Testis (tissue), 3 donors: ENCODE measurements around the gene GPR180. TPM values are rescaled to one million over a fixed set of nuclear protein-coding genes. Genes with fewer than 3 reads are reported as not detected.

Source experiments
- DNase-seq: peaks from one replicate; pipeline ENCODE4 v3.0.0-alpha.2; 2019
- H3K27ac ChIP-seq, 2 donors: fragments of 200-600 bp; sonication (generic); one replicate each; pipeline ENCODE4 v1.5.1; 2019
- H3K27me3 ChIP-seq: fragments of 200-600 bp; sonication (generic); one replicate; pipeline ENCODE4 v1.5.1; 2019
- H3K36me3 ChIP-seq: fragments of 200-600 bp; sonication (generic); one replicate; pipeline ENCODE4 v1.5.1; 2017; ENCODE audit warnings: low read depth; ENCODE audit errors: missing control alignments
- H3K4me1 ChIP-seq: fragments of 200-600 bp; sonication (generic); one replicate; pipeline ENCODE4 v1.5.1; 2019
- H3K4me3 ChIP-seq, 2 donors: fragments of 200-600 bp; sonication (generic); one replicate each; pipeline ENCODE4 v1.5.1; 2017 to 2019
- H3K9me3 ChIP-seq: fragments of 200-600 bp; sonication (generic); one replicate; pipeline ENCODE4 v1.5.1; 2017
- CTCF ChIP-seq, 3 experiments: fragments of 450-650 bp in 2 of 3; fragments of 200-600 bp in 1 of 3; sonication (generic) in 1 of 3; IDR thresholded peaks; one replicate each; pipeline ENCODE4 v1.5.1; 2016 to 2019; ENCODE audit warnings: antibody characterized with exemption in 3 of 3, mild to moderate bottlenecking in 2 of 3, moderate library complexity in 1 of 3
- POLR2A ChIP-seq: fragments of 450-650 bp; IDR thresholded peaks from one replicate; pipeline ENCODE4 v1.6.1; 2017; ENCODE audit warnings: antibody characterized with exemption, mild to moderate bottlenecking, moderate library complexity
- WGBS, 2 donors: methylation state at CpG; one replicate each; pipeline ENCODE4 v1.1.5; 2018; 5-methylcytosine and 5-hydroxymethylcytosine counted together
- intact Hi-C: fragments of 100-400 bp; cut with DNase I; formaldehyde crosslinking; loops from one replicate; pipeline ENCODE4 v1.15.1; 2023; ENCODE audit warnings: low total_unique reads
- polyA plus RNA-seq: library from polyadenylated mRNA; stranded (reverse); fragments of 350-450 nt; fragmentation: Illumina TruSeq; extraction: RNeasy Lipid Tissue Mini Kit (QIAGEN cat#74804); gene quantifications from one replicate; pipeline ENCODE4 v1.2.3, GENCODE V29; 2014; ENCODE audit warnings: low read depth, low replicate concordance; ENCODE audit not compliant: insufficient read depth
- total RNA-seq, 2 donors: library from RNA; depleted of rRNA; stranded (reverse); fragments of >200 nt; gene quantifications; one replicate each; pipeline ENCODE4 v1.2.3, GENCODE V29; 2016

GPR180 gene
- total and polyA plus RNA-seq, 3 donors from 2014 or later: 2.0 to 3.3 (median 2.7) TPM

DNA sequence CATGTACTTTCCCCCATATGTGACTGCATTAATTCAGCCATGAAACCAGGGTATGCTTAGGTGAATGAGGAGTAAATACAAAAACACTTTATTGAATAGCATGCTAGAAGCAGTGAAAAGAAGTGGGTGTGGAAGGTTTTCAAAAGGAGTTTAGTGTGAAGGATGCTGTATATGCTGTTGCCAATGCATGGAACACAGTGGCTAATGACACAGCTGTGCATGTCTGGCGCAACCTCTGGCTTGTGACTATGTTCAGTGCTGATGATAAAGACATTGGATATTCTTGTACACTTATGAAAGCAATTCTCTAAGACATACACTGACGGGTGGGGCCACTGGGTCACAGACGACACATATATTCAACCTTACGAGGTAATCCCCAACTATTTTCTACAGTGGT is 55.5 kb downstream of the GPR180 start:
- WGBS, 2 donors: 82 to 96% methylated on average over 4 of the region's 4 CpGs
- no peak overlapping the region for H3K4me3 ChIP-seq
- no peak overlapping the region for H3K27ac ChIP-seq
- no peaks in the 10 kb centered on the region for H3K27me3 ChIP-seq
- H3K4me1 ChIP-seq: no peaks in the 10 kb centered on the region
- DNase-seq: no peak
- no peak for TF ChIP-seq CTCF (IDR thresholded peaks at IDR 0.05)
- TF ChIP-seq POLR2A: no peak
- H3K36me3 ChIP-seq: no peaks in the 10 kb centered on the region
- H3K9me3 ChIP-seq: no peaks in the 10 kb centered on the region
- intact Hi-C loops: no loop called here

GRCh38 chr13:94658926-94659597 is 57.4 kb downstream of the GPR180 start:
- H3K36me3 ChIP-seq: no peaks in the 10 kb centered on the region
- no peak for DNase-seq
- intact Hi-C loops: no loop called here
- no peaks in the 10 kb centered on the region for H3K27me3 ChIP-seq
- H3K9me3 ChIP-seq: no peaks in the 10 kb centered on the region
- WGBS, 2 donors: 91 to 92% methylated on average over 1 of the region's 1 CpG
- H3K27ac ChIP-seq: no peak overlapping the region
- TF ChIP-seq CTCF (IDR thresholded peaks at IDR 0.05) (no peak), POLR2A (no peak)
- no peak overlapping the region for H3K4me3 ChIP-seq
- no peaks in the 10 kb centered on the region for H3K4me1 ChIP-seq

DNA sequence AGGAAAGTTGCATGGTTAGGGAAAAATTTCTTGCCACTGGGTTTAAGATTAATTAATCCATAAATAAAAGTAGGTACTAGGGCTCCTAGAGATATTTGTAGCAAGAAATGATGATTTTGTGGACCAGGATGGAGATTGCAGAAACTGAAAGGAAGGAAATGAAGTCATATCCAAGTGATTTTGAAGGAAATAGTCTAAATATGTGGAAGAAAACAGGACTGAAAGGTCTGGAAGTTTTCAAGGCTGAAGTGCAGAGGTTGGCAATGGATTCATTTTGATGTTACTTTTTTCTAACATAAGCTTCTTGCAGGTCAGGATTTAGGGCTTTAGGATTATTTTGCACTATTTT is 57.9 kb downstream of the GPR180 start:
- intact Hi-C loops: no loop called here
- no peak for DNase-seq
- Histone ChIP-seq H3K27ac (no peak overlapping the region), H3K4me1 (no peaks in the 10 kb centered on the region), H3K4me3 (no peak overlapping the region), H3K36me3 (no peaks in the 10 kb centered on the region), H3K27me3 (no peaks in the 10 kb centered on the region), H3K9me3 (no peaks in the 10 kb centered on the region)
- TF ChIP-seq CTCF (IDR thresholded peaks at IDR 0.05) (no peak), POLR2A (no peak)

DNA sequence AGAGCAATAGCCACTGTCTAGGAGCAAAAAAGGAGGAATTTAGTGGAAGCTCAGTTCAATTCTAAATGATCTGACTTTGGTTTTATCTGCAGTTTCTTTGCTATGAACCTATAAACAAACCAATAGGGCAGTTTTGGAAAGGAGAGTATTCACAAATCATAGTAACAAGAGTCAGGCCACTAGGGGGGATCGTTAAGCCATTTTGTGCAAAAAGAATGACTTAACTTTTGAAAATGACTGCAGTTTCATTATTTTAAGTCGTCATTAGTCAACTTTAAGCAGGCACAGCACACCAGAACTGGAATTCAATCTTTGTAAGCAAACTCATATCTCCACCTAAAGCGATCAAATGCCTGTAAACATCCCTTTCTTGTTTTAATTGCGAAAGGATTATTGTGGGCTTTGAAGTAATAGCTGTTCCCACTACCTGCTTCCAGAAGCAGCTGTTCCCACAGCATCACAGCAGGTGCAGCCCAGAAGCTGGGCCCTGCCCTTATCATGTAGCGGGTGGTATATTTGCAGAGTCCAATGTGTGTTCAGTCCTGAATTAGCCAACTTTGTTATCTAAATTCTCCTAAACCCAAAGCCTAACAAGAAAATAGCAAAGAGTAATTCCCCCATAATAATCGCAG is 59.2 kb downstream of the GPR180 start:
- no peak for TF ChIP-seq POLR2A
- WGBS, 2 donors: 45 to 53% methylated on average over 6 of the region's 6 CpGs
- Histone ChIP-seq H3K36me3 (no peaks in the 10 kb centered on the region), H3K4me3 (no peak overlapping the region), H3K4me1 (no peaks in the 10 kb centered on the region), H3K9me3 (no peaks in the 10 kb centered on the region), H3K27ac (no peak overlapping the region), H3K27me3 (no peaks in the 10 kb centered on the region)
- DNase-seq: no peak
- intact Hi-C loops: no loop called here

DNA sequence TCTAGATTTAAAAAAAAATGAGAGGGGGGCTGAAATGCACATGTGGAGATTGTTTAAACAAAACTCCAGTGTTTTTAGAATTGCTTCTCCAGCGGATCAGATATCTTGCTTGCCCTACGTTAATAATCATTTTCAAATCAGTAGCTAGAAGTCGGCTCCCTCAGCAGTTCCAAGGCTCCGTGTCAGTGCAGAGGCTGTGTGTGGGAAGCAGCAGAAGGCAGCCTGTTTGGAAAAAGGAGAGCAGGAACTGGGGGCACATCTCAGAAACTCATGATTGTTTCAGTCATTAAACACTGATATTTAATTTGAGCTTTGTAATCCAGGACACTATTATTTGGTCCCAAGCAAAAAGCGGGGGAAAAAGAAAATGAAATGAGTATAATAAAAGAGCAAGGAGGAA is 59.7 kb downstream of the GPR180 start:
- H3K4me3 ChIP-seq: no peak overlapping the region
- intact Hi-C loops: no loop called here
- H3K27ac ChIP-seq: no peak overlapping the region
- TF ChIP-seq POLR2A: no peak
- TF ChIP-seq CTCF (IDR thresholded peaks at IDR 0.05): no peak
- no peaks in the 10 kb centered on the region for H3K4me1 ChIP-seq
- H3K36me3 ChIP-seq: no peaks in the 10 kb centered on the region
- 44 to 56% methylated on average over 5 of the region's 5 CpGs for WGBS, 2 donors
- DNase-seq: no peak
- H3K9me3 ChIP-seq: no peaks in the 10 kb centered on the region
- H3K27me3 ChIP-seq: no peaks in the 10 kb centered on the region
